Keratinocyte (primary cell): Measurements from ENCODE around the gene ZFYVE21. TPM values are rescaled to one million over a fixed set of nuclear protein-coding genes. Genes with fewer than 3 reads are reported as not detected.

Experiments
- DNase-seq: peaks from one replicate; pipeline ENCODE4 v3.0.0-alpha.2; 2011; ENCODE audit warnings: low read depth, missing footprints, low spot score
- FAIRE-seq: peaks from 2 replicates; lab custom pipeline; 2011; peaks lifted over from hg19 to GRCh38; lab: Jason Lieb, UNC
- H2AFZ ChIP-seq: 2 replicates; pipeline ENCODE4 v1.6.0; 2012; ENCODE audit warnings: low read length, control low read depth, inconsistent platforms; ENCODE audit not compliant: control insufficient read depth
- H3K27ac ChIP-seq: 2 replicates; pipeline ENCODE4 v1.5.1; 2011; ENCODE audit warnings: low read length; ENCODE audit not compliant: control insufficient read depth, insufficient read depth
- H3K27me3 ChIP-seq: 3 replicates; pipeline ENCODE4 v1.6.0; 2011; ENCODE audit warnings: low read length; ENCODE audit not compliant: control insufficient read depth, insufficient read depth; ENCODE audit errors: extremely low read depth
- H3K36me3 ChIP-seq, 2 experiments: 2 replicates in 1 of 2; 3 replicates in 1 of 2; pipeline ENCODE4 v1.5.1; 2011; ENCODE audit warnings: low read length in 2 of 2, mild to moderate bottlenecking in 1 of 2; ENCODE audit not compliant: control insufficient read depth in 2 of 2, insufficient read depth in 2 of 2; ENCODE audit errors: extremely low read depth in 1 of 2
- H3K4me1 ChIP-seq: 3 replicates; pipeline ENCODE4 v1.5.1; 2011; ENCODE audit warnings: low read length; ENCODE audit not compliant: control insufficient read depth, insufficient read depth; ENCODE audit errors: extremely low read depth
- H3K4me2 ChIP-seq: 3 replicates; pipeline ENCODE4 v1.6.0; 2011; ENCODE audit warnings: low read depth, low read length; ENCODE audit not compliant: control insufficient read depth, insufficient read depth; ENCODE audit errors: extremely low read depth
- H3K4me3 ChIP-seq, 3 experiments: fragments of 200-600 bp in 1 of 3; sonication (generic) in 1 of 3; 2 replicates in 2 of 3; 3 replicates in 1 of 3; pipeline ENCODE4 v1.5.1; 2011 to 2016; ENCODE audit warnings: low read length in 3 of 3, mild to moderate bottlenecking in 3 of 3, control low read depth in 2 of 3, inconsistent platforms in 1 of 3, low read depth in 1 of 3, mixed read lengths in 1 of 3, mixed run types in 1 of 3, moderate library complexity in 1 of 3; ENCODE audit not compliant: control insufficient read depth in 2 of 3, insufficient read depth in 2 of 3; ENCODE audit errors: extremely low read depth in 1 of 3
- H3K79me2 ChIP-seq: 2 replicates; pipeline ENCODE4 v1.6.0; 2012; ENCODE audit warnings: low read length; ENCODE audit not compliant: control insufficient read depth, insufficient read depth
- H3K9ac ChIP-seq: 3 replicates; pipeline ENCODE4 v1.6.0; 2011; ENCODE audit warnings: low read length; ENCODE audit not compliant: control insufficient read depth, insufficient read depth; ENCODE audit errors: extremely low read depth
- H3K9me1 ChIP-seq: 3 replicates; pipeline ENCODE4 v1.6.0; 2011; ENCODE audit warnings: low read length; ENCODE audit not compliant: control insufficient read depth, insufficient read depth; ENCODE audit errors: extremely low read depth
- H3K9me3 ChIP-seq: 2 replicates; pipeline ENCODE4 v1.5.1; 2012; ENCODE audit warnings: low read depth, low read length; ENCODE audit not compliant: control insufficient read depth
- H4K20me1 ChIP-seq: 3 replicates; pipeline ENCODE4 v1.6.0; 2011; ENCODE audit warnings: low read length; ENCODE audit not compliant: control insufficient read depth, insufficient read depth; ENCODE audit errors: extremely low read depth
- CTCF ChIP-seq, 3 experiments: IDR thresholded peaks in 1 of 3; conservative IDR thresholded peaks in 1 of 3; optimal IDR thresholded peaks in 1 of 3; 2 replicates in 2 of 3; 3 replicates in 1 of 3; pipeline versions ENCODE3 to v1.5.1; 2011; ENCODE audit warnings: low read length in 3 of 3, mild to moderate bottlenecking in 3 of 3, moderate library complexity in 2 of 3, control low read depth in 1 of 3, inconsistent platforms in 1 of 3; ENCODE audit not compliant: insufficient read depth in 2 of 3; ENCODE audit errors: extremely low read depth in 1 of 3
- EZH2 ChIP-seq: IDR thresholded peaks from one replicate; pipeline ENCODE4 v1.6.1; 2012; ENCODE audit warnings: inconsistent platforms, mild to moderate bottlenecking, low read length, moderate library complexity
- dilution Hi-C: fragments of 300-500 bp; cut with MboI; formaldehyde crosslinking; loops from one replicate; pipeline ENCODE4 v1.7.0; 2020; ENCODE audit warnings: low sequenced_read_pairs; ENCODE audit not compliant: extremely low pct_ligation_motif_present
- polyA plus RNA-seq, 5 experiments: library from polyadenylated mRNA; depleted of rRNA in 3 of 5; stranded (reverse) in 3 of 5; stranded (forward) in 1 of 5; unstranded in 1 of 5; fragments of >200 nt; gene quantifications; 1 replicate in 1 of 5; 2 replicates in 3 of 5; 3 replicates in 1 of 5; pipeline versions ENCODE4 v1.2.1 to v1.2.3, GENCODE V29; 2011 to 2012; ENCODE audit warnings: missing spikeins in 2 of 5, low read depth in 1 of 5, low replicate concordance in 1 of 5

Gene ZFYVE21
- polyA plus RNA-seq, 1 donor (not counting 4 experiments of a cell fraction or from before 2014, with no cell fraction given) = 116 TPM

- peaks cover 12% of the 10 kb centered on the region for H4K20me1 ChIP-seq
- no peak overlapping the region for H2AFZ ChIP-seq
- no peak for TF ChIP-seq CTCF (optimal IDR thresholded peaks at IDR 0.05 in 1 of 3, IDR thresholded peaks at IDR 0.05 in 1 of 3, conservative IDR thresholded peaks at IDR 0.05 in 1 of 3; ENCODE audit: extremely low read depth in 1 of 3, insufficient read depth in 2 of 3, low read length in 3 of 3)
- no peak for TF ChIP-seq EZH2
- H3K36me3 ChIP-seq = peaks cover 44% of the 10 kb centered on the region in 2 experiments
- H3K9me3 ChIP-seq = no peaks in the 10 kb centered on the region
- no peak overlapping the region for H3K4me3 ChIP-seq
- no peaks in the 10 kb centered on the region for H3K9me1 ChIP-seq
- dilution Hi-C loops = no loop called here
- no peaks in the 10 kb centered on the region for H3K27me3 ChIP-seq
- no peak for DNase-seq
- peaks cover 8% of the 10 kb centered on the region for H3K79me2 ChIP-seq
- H3K9ac ChIP-seq = no peak overlapping the region
- H3K4me1 ChIP-seq = peaks cover 15% of the 10 kb centered on the region
- no peak for FAIRE-seq
- H3K27ac ChIP-seq = no peak overlapping the region
- H3K4me2 ChIP-seq = no peak overlapping the region
Measured at GRCh38 chr14:103700753-103701490, 14.7 kb upstream of the ZFYVE21 start.

GRCh38 chr14:103702095-103702494 is 13.5 kb upstream of the ZFYVE21 start:
- FAIRE-seq (no peak), DNase-seq (no peak)
- Histone ChIP-seq H2AFZ (no peak overlapping the region), H3K9me3 (no peaks in the 10 kb centered on the region), H3K4me2 (no peak overlapping the region), H4K20me1 (peaks cover 7% of the 10 kb centered on the region), H3K27me3 (no peaks in the 10 kb centered on the region), H3K9ac (no peak overlapping the region), H3K4me3 (no peak overlapping the region), H3K9me1 (no peaks in the 10 kb centered on the region), H3K36me3 (peaks cover 37 to 44% of the 10 kb centered on the region in 2 experiments), H3K79me2 (peaks cover 2% of the 10 kb centered on the region), H3K27ac (no peak overlapping the region), H3K4me1 (peaks cover 10% of the 10 kb centered on the region)
- dilution Hi-C loops = no loop called here
- TF ChIP-seq EZH2 = no peak
- TF ChIP-seq CTCF (optimal IDR thresholded peaks at IDR 0.05 in 1 of 3, IDR thresholded peaks at IDR 0.05 in 1 of 3, conservative IDR thresholded peaks at IDR 0.05 in 1 of 3; ENCODE audit: extremely low read depth in 1 of 3, insufficient read depth in 2 of 3, low read length in 3 of 3) = no peak
